GM06990 (cell line): ENCODE results near the gene ZNF281.

Experiments
- DNase-seq: peaks from one replicate; pipeline ENCODE4 v3.0.0-alpha.2; 2011; ENCODE audit not compliant: insufficient read length; ENCODE audit errors: extremely low read depth
- H3K27me3 ChIP-seq: replicated peaks from 2 replicates; pipeline ENCODE4 v1.6.0; 2011; ENCODE audit warnings: low read length; ENCODE audit not compliant: control insufficient read depth, insufficient read depth
- H3K36me3 ChIP-seq: 2 replicates; pipeline ENCODE4 v1.5.1; 2011; ENCODE audit warnings: low read length; ENCODE audit not compliant: control insufficient read depth, insufficient read depth
- H3K4me3 ChIP-seq: replicated peaks from 2 replicates; pipeline ENCODE4 v1.5.1; 2011; ENCODE audit warnings: low read depth, mild to moderate bottlenecking, control low read depth, low read length
- CTCF ChIP-seq: IDR thresholded peaks from 2 replicates; pipeline ENCODE4 v1.5.1; 2011; ENCODE audit warnings: low read length, control low read depth, mild to moderate bottlenecking, inconsistent platforms; ENCODE audit not compliant: insufficient read depth, poor library complexity, severe bottlenecking

ZNF281 gene

GRCh38 chr1:200436436-200436835 lies 26.6 kb upstream of the ZNF281 start:
- no peak for DNase-seq
- TF ChIP-seq CTCF: no peak
- no peak overlapping the region for H3K4me3 ChIP-seq

GRCh38 chr1:200435200-200435780 lies 25.5 kb upstream of the ZNF281 start:
- no peak overlapping the region for H3K4me3 ChIP-seq
- DNase-seq: no peak
- H3K27me3 ChIP-seq: no peaks in the 10 kb centered on the region

More at GRCh38 chr1:200436436-200436835, 26.6 kb upstream of the ZNF281 start:
- H3K27me3 ChIP-seq: no peaks in the 10 kb centered on the region
- H3K36me3 ChIP-seq: no peaks in the 10 kb centered on the region

GRCh38 chr1:200433586-200433985 lies 23.8 kb upstream of the ZNF281 start:
- no peak for DNase-seq

More at GRCh38 chr1:200435200-200435780, 25.5 kb upstream of the ZNF281 start:
- no peak for TF ChIP-seq CTCF
- no peaks in the 10 kb centered on the region for H3K36me3 ChIP-seq

GRCh38 chr1:200432586-200432985 lies 22.8 kb upstream of the ZNF281 start:
- TF ChIP-seq CTCF: no peak

More at GRCh38 chr1:200433586-200433985, 23.8 kb upstream of the ZNF281 start:
- TF ChIP-seq CTCF: no peak
- H3K27me3 ChIP-seq: no peaks in the 10 kb centered on the region
- H3K4me3 ChIP-seq: no peak overlapping the region
- no peaks in the 10 kb centered on the region for H3K36me3 ChIP-seq

GRCh38 chr1:200429221-200429751 lies 19.4 kb upstream of the ZNF281 start:
- no peak for DNase-seq
- no peaks in the 10 kb centered on the region for H3K27me3 ChIP-seq
- TF ChIP-seq CTCF: no peak
- no peak overlapping the region for H3K4me3 ChIP-seq
- H3K36me3 ChIP-seq: no peaks in the 10 kb centered on the region

More at GRCh38 chr1:200432586-200432985, 22.8 kb upstream of the ZNF281 start:
- Histone ChIP-seq H3K4me3 (no peak overlapping the region), H3K27me3 (no peaks in the 10 kb centered on the region), H3K36me3 (no peaks in the 10 kb centered on the region)
- no peak for DNase-seq
